Activated CD4-positive, alpha-beta T cell treated with anti-CD3 and anti-CD28 coated beads, Interleukin-2, Interleukin-4, amounts not matched to agents 100 ng/mL and 50 ng/mL, durations not matched to agents 16 hours and 8 hours (primary cell): Measurements from ENCODE around the gene SLC13A3.
A peak's percentile ranks its signal among the peaks of the same experiment; 100 is the strongest.

Experiments used
- DNase-seq: peaks from one replicate; pipeline ENCODE4 v3.0.0-alpha.2; 2020; ENCODE audit warnings: low spot score

The SLC13A3 gene

GRCh38 chr20:46634528-46634927, 16.7 kb downstream of the SLC13A3 start:
- DNase-seq, result no peak

DNA sequence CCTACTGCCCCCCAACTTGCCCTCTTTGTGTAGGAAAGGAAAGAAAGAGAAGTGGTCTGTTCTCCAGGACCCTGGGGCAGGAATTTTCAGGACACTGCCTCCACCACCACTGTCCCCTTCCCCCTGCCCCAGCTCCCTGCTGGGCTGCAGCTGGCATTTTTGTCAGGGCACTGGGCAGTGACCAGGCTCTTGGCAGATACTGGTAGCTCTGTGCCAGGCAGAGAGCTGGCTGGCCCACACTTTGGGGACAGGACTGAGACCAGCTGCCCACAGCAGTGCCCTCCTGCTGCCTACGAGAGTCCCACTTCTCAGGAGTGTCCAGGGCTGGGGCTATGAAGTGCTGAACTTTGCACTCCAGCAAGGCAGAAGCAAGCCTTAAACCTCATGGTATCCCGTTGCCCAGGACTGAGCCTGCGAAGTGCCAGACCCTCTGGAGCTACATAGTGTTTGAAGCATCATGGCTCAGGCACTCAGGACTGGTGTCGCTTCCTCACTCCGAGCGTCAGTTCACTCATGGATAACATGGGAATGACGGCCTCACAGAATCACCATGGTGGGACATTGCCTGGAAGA, 19.3 kb downstream of the SLC13A3 start:
- no peak for DNase-seq

DNA sequence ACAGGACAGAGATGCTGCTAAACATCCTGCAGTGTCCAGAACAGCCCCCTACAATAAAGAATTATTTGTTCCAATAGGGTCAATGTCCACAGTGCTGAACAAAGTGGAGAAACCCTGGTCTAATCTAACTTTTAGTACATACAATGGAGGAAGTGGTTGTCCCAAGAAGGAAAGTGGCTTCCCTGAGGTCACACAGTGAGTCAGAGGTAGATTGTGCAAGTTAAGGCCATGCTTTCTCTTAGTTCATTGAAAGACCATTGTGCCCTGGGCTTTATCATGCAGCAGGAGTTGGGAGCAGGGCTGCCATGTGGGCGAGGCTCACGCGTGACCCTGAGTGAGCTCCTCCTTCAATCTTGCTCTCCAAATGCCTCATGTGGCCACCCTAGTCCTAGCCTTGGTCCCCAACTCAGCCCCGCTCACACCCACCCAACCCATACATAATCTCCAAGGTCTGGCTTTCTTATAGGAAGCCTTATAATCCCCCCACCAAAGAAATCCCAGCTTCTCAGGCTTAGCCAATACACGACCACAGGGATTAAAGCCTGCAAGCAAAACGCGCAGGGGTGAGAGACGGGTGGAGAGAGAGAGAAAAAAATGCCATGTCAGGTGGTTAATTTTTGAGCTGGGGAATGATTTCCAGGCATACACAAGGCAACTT, 19.9 kb downstream of the SLC13A3 start:
- peak; percentile 19 for DNase-seq

DNA sequence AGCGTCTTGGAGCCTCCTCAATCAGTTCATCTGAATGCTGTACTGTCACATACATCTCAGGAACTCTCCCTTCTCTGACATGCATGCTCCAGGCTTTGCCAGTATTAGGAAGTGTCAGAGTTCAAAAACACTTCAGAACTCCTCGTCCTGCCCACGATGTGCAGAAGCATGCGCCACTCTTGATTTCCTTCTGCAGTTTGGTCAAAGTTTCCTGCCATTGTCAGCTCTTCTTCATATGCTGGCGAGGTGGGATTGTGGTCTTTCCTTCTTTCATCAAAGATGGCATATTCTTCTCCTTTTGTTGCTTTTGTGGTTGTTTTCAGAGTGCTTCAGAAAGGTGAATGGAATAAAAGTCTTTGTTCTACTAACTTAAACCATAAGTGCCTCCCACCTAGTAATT, 21.0 kb downstream of the SLC13A3 start:
- no peak for DNase-seq

GRCh38 chr20:46629341-46629740, 21.9 kb downstream of the SLC13A3 start:
- no peak for DNase-seq

DNA sequence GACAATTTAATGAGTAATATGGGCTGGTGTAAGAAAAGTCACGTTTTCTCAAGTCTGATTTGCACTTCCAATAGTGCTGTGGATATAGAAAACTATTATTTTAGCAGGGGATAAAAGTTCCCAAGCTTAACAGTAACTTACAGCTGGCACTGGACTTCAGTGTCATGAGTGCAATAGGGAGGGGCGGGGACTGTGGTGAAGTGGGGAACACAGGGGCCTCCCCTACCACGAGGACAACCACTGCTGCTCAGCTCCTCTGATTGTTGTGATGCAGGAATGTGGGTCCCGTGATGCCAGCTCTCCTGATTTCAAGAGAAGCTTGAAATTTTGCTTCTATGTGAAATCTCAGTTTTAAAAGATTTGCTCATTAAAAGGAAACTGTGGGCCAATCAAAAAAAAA, 24.0 kb downstream of the SLC13A3 start:
- DNase-seq, result no peak

DNA sequence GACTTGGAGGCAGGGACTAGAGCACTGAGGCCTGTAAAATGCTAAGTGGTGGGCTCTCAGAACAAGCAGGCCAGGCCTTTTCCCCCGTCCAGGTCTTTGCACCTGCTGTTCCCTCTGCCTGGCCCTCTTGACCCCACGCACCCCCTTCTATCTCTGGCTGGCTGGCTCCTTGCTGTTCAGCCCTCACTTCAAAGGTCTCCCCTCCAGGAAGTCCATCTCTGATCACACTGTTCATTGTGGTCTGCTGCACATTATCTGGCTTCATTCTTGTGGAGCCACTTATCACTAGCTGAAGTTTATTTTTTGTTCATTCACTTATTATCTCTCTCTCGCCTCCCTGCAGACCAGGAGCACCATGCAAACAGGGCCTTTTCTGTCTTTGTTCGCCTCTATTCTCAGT, 24.5 kb downstream of the SLC13A3 start:
- DNase-seq, result no peak

GRCh38 chr20:46625875-46626373, 25.3 kb downstream of the SLC13A3 start:
- no peak for DNase-seq

- no peak for DNase-seq
Measured at GRCh38 chr20:46624946-46625345, 26.3 kb downstream of the SLC13A3 start.

DNA sequence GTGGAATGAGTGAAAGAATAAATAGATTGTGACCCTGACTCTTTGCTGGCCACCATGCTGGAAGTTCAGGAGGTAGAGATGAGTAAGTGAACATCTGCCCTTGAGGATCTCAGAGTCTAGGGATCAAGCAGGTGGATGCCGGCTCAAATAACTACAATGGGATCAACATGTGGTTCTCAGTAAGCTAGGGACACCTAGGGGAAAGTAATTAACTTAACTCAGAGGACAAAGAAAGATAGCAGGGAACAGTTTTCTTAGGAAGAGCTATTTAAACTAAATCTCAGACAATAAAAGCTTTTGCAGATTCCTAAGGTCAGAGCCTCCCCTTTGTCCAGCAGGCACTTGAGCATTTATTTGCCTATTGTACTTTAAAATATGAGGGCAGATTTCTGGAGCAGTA, 29.1 kb downstream of the SLC13A3 start:
- DNase-seq, result no peak

DNA sequence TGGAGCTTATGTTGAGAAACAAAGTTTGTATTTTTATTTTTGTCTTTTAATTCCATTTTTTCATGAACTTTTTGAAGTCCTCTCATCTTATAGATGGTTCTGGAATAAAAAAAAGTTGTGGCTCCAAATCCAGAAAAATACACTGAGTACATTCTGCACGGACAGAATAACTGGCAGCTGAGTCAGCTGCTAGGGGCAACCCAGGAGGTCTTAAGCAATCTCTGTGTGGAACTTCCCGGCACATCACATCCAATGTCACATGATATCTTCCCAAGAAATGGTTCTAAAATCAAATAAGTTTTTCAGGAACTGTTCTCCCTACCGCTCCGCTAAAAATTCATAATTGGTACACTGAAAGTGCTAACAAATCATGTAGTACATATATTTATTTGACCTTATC, 29.8 kb downstream of the SLC13A3 start:
- no peak for DNase-seq

- no peak for DNase-seq
Measured at GRCh38 chr20:46619445-46619844, 31.8 kb downstream of the SLC13A3 start.

DNA sequence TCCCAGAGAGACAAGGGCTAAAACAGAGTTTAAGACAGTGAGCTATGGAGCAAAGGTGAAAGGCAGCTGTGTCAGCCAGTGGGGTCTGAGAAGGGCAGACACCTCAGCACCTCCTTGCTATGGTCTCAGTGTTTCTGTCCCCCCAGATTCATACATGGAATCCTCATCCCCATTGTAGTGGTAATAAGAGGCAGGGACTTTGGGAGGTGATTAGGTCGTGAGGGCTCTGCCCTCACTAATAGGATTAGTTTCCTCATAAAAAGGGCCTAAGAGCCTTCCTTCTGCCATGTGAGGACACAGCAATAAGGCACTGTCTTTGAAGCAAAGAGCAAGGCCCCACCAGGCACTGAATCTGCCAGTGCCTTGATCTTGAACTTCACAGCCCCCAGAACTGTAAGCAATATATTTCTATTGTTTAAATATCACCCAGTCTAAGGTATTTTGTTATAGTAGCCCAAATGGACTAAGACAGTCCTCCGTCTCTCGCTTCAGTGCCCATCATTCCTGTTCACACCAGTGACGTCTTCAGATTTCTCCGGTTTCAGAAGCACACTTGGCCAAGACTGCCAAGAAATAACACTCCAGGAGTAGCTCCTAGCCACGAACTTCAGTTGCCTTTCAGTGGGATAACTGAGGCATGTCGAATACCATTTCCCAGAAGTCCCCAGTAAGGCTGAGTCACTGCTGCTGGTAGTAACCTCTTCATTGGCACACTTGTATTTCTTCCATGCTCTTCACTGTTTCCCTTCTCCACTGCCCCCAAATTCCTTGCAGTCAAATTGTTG, 32.8 kb downstream of the SLC13A3 start:
- no peak for DNase-seq

DNA sequence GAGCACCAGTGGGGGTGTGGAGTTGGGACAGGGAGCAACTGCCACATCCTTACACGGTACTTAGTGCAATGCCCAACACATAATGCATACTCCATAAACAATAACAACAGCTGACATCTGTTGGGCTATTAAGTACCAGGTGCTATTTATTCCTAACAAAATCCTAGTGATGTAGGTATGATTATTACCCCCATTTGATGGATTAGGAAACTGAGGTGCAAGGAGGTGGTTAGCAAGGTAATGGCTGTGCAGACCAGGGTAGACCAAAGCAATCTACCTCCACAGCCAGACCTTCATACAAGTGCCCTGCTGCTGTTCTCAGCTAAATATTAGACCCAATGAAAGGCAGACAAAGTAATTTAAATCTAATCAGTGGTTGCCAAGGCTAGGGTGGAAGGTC, 36.8 kb downstream of the SLC13A3 start:
- DNase-seq, result no peak

DNA sequence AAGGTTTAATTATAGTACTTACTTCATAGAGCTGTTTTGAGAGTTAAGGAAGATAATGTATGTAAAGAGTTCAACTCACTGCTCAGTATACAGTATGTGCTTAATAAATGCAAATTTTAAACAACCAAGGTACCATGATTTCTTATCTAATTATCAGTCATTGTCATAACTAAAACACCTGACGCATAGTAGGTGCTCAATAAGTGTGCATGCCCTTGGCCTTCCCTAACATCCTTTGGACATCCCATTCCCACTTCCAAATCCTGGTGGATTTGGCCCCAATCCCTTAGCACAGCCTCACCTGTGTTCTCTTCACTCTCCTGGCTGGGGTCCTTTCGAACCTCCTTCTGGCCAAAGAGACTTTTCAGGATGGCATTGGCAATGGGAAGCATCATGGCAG, 41.1 kb downstream of the SLC13A3 start:
- DNase-seq, result no peak

DNA sequence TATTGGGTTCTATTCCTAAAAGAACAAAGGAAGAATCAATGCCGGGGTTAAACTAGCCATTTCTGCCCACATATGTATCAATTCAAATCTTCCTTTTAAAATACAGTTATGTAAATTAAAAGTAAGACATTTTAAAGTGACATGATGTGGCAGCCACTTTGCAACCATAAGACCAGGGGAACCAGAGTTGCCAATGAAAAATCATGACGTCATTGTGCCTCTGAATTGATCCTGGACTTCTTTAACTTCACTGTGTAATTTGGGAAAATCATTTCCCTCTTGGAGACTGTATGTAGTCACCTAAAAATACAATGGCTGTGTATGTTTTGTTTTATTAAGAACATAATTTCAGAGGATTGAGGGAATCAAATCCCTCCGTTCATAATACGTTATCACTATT, 42.2 kb downstream of the SLC13A3 start:
- no peak for DNase-seq

GRCh38 chr20:46607849-46608497, 43.3 kb downstream of the SLC13A3 start:
- DNase-seq, result no peak

DNA sequence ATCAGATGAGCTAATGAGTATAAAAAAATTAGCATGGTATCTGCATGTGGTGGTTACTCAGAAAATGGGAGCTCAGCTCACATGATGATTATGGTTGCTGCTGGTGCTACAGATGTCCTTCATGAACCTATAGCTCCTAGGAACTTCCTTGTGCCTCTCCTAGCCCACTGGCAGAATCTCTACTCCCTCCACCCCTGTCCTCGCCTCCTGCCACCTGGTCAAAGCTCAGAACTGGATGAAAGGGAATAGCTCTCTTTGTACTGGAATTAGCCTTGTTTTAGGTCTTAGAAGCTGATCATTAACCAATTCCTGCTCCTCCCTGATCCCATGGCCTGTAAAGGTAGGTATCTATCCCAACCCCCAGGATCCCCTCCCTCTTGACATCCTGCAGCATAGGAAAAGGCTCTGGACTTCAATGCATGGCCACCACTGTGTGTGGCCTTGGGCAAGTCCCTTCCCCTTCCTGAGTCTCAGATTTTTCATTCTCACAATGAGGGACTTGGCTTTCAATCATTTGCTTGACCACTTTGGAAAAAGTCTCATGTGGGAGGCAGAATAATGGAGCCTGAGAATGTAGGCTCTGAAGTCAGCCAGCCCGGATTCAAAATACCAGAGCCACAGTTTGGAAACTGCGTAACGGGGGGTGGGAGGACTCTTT, 43.9 kb downstream of the SLC13A3 start:
- no peak for DNase-seq

GRCh38 chr20:46606817-46607190, 44.5 kb downstream of the SLC13A3 start:
- DNase-seq, result no peak

DNA sequence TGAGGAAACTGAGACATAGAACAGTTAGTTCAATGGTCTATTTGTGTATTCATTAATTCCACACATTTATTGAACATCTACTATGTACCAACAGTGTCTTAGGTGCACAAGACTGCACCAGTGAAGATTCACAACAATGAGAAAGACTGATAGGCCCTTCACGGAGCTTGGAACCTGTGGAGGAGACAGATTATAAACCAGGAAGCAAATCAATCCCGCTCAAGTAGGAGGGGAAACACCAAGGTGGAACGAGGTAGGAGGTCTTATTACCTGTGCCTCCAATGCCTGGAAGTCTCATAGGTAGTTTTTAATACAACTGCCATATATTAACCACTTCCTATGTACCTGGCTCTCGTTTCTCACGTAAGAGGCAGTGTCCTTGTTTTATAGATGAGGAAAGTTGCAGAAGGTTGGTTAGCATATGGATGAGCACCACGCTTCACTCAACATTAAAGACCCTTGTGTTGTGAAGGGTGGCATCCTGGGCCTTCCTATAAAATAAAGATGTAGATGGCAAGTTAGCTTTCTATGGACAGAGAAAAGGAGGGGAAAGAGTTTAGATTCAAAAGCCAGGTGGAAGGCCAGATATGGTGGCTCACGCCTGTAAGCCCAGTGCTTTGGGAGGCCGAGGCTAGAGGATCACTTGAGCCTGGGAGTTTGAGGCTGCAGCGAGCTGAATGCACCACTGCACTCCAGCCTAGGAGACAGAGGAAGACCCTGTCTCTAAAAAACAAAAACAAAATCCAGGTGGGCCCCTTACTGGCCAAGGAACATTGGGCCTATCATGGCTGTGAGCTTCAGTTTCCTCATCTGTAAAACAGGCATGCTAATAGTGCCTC, 45.1 kb downstream of the SLC13A3 start:
- no peak for DNase-seq

GRCh38 chr20:46605181-46605580, 46.1 kb downstream of the SLC13A3 start:
- no peak for DNase-seq
